Subcutaneous abdominal adipose tissue (tissue), 5 donors: ENCODE measurements around the gene CD101.

ENCODE experiments used
- H3K27ac ChIP-seq: one replicate; pipeline ENCODE4 v1.7.0; 2013; ENCODE audit warnings: low read depth, mild to moderate bottlenecking, inconsistent platforms, low read length, moderate library complexity
- H3K27me3 ChIP-seq, 5 donors: one replicate each; pipeline ENCODE4 v1.7.0; 2013; ENCODE audit warnings: low read length in 5 of 5, inconsistent platforms in 1 of 5; ENCODE audit not compliant: control insufficient read depth in 5 of 5, insufficient read depth in 4 of 5
- H3K36me3 ChIP-seq, 5 donors: one replicate each; pipeline ENCODE4 v1.7.0; 2013; ENCODE audit warnings: low read length in 5 of 5; ENCODE audit not compliant: control insufficient read depth in 5 of 5, insufficient read depth in 5 of 5
- H3K4me1 ChIP-seq, 5 donors: one replicate each; pipeline ENCODE4 v1.7.0; 2013; ENCODE audit warnings: low read length in 5 of 5, mild to moderate bottlenecking in 3 of 5, moderate library complexity in 1 of 5; ENCODE audit not compliant: control insufficient read depth in 5 of 5, insufficient read depth in 5 of 5
- H3K4me3 ChIP-seq, 5 donors: one replicate each; pipeline ENCODE4 v1.7.0; 2013; ENCODE audit warnings: low read length in 5 of 5, low read depth in 1 of 5
- H3K9ac ChIP-seq, 5 donors: one replicate each; pipeline ENCODE4 v1.7.0; 2013; ENCODE audit warnings: low read length in 5 of 5, mild to moderate bottlenecking in 4 of 5, moderate library complexity in 3 of 5
- H3K9me3 ChIP-seq, 5 donors: one replicate each; pipeline ENCODE4 v1.7.0; 2013; ENCODE audit warnings: low read length in 5 of 5; ENCODE audit not compliant: control insufficient read depth in 5 of 5
- donor health status: healthy.
- donor health status: healthy.
- donor health status: healthy.
- donor health status: healthy.
- donor health status: healthy.

Gene CD101

DNA sequence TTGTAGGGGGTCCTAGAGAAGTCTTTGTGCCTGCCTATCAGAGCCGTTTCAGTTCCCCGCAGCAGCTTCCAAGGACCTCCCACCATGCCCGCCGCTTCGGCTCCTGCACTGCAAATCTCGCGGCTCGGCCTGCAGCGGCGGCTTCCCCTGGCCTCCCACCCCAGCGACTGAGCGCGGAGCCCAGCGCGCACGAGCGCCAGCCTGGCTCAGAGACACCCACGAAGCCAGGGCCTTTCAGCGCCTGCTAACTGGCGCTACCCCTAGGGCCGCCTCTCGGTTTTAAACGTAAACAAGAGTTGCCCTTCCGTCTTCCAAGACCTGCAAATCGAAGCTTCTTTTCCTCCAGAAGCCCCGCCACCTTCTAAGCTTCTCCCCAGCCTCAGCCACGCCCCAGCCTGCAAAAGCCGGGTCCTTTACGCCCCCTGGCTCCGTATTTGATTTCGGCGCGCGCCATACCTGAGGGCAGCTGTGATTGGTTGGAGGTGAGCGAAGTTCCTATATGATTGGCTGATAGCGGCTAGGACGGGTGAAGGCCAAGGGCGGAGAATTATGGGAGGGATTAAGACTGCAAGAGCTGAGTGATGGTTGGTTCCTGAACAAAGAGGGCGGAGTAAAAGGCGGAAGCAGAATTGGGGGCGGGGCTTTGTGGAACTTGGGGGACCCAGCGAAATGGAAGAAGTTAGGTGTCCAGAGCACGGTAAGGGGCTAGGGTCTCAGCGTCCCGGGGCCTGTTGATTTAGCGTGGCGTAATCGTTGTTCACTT lies 58.3 kb downstream of the CD101 start, which contains the start of gene TTF2:
Gene TTF2 (plus strand): TSS at position 649 of the 763 bp plus-strand sequence. CDS start 21 bp downstream, at position 670.
- Histone ChIP-seq H3K9me3 (no peaks in the 10 kb centered on the region), H3K4me3 (peak within 1 kb of the TSS; percentile 87 to 97 (median 92)), H3K27ac (peak within 1 kb of the TSS; percentile 60)

DNA sequence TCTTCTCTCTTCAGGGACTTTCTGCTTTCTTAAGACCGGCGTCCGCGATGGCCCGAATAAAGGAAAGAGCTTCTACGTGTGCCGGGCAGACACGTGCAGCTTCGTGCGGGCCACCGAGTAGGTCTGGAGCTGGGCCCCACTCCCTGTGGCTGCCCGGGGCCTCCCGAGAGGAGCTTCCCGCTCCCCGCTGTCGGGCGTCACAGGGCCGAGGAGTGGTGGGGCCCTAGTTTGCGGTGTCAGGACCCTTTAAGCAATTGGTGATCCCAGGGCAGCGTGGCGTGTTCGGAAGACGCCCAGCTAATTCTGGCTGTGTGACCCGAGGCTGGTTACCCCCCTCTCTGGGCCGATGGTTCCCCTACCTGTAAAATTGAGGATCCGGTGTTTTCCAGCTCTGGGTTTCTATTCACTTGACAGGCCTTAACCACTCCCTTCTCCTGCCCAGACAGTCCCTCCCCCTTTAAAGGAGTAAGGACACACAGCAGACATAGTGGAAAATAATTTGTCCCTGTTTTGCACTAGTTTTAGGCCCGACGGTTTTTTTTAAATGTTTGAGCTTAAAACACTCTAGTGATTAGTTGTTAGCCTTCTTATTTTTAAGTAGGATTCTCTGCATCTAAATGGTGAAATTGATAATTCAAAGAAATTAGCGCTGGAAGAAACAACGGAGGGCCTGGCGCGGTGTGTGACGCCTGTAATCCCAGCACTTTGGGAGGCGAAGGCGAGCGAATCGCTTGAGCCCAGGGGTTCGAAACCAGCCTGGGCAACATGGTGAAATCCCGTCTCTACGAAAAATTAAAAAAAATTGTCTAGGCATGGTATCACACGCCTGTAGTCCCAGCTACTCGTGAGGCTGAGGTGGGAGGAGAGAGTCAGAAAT lies 59.1 kb downstream of the CD101 start:
- peaks cover 3 to 19% (median 13%) of the 10 kb centered on the region in 5 donors for H3K4me1 ChIP-seq
- peaks cover 0 to 5% (median 0%) of the 10 kb centered on the region in 5 donors for H3K36me3 ChIP-seq
- H3K9ac ChIP-seq = peak overlapping the region in 4 of 5 donors; percentile 60 to 85 (median 81)
- H3K27ac ChIP-seq = peak overlapping the region; percentile 60
- H3K27me3 ChIP-seq = no peaks in the 10 kb centered on the region
- H3K4me3 ChIP-seq = peak overlapping the region; percentile 87 to 97 (median 92)
- H3K9me3 ChIP-seq = no peaks in the 10 kb centered on the region

More for the DNA sequence above, 58.3 kb downstream of the CD101 start, which contains the start of gene TTF2:
- Histone ChIP-seq H3K4me1 (peaks cover 3 to 19% (median 13%) of the 10 kb centered on the region in 5 donors), H3K36me3 (peaks cover 0 to 5% (median 0%) of the 10 kb centered on the region in 5 donors), H3K27me3 (no peaks in the 10 kb centered on the region), H3K9ac (peak within 1 kb of the TSS in 4 of 5 donors; percentile 65 to 85 (median 81))

DNA sequence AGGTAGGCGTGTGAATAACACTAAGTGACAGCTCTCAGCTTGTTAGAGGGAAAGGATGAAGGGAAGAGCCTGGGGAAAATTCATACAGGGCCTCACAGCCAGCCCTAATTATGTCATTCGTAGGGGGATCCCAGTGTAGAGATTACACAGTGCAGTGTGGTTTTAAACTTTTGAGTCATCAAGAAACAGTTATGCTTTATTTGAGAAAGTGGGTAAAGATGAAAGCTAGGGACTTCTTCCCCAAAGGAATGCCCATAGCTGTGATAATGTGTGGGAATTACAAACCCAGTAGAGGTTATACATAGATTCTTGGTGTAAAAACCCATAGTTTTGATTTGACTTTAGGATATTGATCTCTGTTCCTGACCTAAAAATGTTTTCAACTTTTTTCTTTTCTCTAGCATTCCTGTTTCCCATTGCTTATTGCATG lies 60.4 kb downstream of the CD101 start:
- no peak overlapping the region for H3K27ac ChIP-seq
- peaks cover 0 to 5% (median 0%) of the 10 kb centered on the region in 5 donors for H3K36me3 ChIP-seq
- peaks cover 3 to 19% (median 13%) of the 10 kb centered on the region in 5 donors for H3K4me1 ChIP-seq
- no peak overlapping the region for H3K9ac ChIP-seq
- no peaks in the 10 kb centered on the region for H3K9me3 ChIP-seq
- no peaks in the 10 kb centered on the region for H3K27me3 ChIP-seq
- H3K4me3 ChIP-seq = no peak overlapping the region

DNA sequence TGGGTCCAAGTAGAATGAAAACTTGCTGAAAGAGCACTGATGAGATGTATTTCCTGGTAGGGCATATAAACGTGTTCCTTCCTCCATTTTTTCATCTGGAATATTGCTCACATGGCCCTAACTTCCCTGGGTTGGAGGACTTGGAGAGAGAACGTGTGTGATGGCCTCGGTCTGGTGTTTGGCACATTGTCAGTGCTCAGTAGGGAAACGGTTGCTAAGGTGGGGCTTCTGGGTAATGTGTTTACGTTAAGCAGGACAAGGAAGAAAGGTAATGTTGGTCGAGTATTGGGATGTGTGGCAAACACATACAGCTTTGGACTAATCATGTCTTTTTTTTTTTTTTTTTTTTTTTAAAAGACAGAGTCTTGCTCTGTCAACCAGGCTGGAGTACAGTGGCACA lies 64.8 kb downstream of the CD101 start:
- no peak overlapping the region for H3K9ac ChIP-seq
- no peak overlapping the region for H3K4me3 ChIP-seq
- H3K36me3 ChIP-seq = peaks cover 0 to 7% (median 0%) of the 10 kb centered on the region in 5 donors
- no peaks in the 10 kb centered on the region for H3K27me3 ChIP-seq
- no peaks in the 10 kb centered on the region for H3K4me1 ChIP-seq
- H3K27ac ChIP-seq = no peak overlapping the region
- H3K9me3 ChIP-seq = no peaks in the 10 kb centered on the region

DNA sequence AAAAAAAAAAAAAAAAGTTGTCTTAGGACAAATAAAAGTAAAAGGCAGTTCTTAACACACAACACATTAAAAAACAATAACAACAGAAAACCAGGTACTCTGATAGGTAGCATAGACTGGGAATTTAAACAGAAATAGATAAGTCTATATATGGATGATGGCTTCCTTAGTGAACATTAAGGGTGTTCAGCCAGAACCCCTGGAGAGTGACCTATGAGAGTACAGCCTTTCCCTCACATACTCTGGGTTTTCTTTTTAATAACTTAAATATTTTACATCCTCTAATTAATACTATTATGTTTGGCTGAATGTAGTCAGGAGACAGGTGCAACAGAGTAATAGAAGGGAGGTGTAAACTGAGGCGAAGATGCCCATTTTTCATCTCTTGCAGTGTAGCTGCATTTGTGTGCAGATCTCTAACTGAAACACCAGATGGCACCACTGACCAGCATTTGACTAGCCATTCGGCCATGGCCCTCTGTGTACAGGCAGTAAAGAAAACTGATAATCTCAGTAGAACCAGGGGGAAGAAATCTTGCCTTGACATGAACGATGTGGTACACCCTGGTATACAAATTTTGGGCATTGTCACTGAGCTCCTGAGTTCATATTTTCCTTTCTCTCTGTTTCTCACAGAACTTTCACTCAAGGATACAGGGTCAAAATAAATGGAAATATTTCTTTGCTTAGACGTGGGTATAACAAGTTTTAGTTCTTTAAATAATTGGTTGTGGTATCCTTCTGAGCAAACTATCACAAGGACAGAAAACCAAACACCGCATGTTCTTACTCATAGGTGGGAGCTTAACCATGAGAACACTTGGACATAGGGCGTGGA lies 66.2 kb downstream of the CD101 start:
- Histone ChIP-seq H3K4me1 (no peaks in the 10 kb centered on the region), H3K36me3 (peaks cover 0 to 4% (median 0%) of the 10 kb centered on the region in 5 donors), H3K9ac (no peak overlapping the region), H3K27me3 (no peaks in the 10 kb centered on the region), H3K9me3 (no peaks in the 10 kb centered on the region), H3K27ac (no peak overlapping the region), H3K4me3 (no peak overlapping the region)

DNA sequence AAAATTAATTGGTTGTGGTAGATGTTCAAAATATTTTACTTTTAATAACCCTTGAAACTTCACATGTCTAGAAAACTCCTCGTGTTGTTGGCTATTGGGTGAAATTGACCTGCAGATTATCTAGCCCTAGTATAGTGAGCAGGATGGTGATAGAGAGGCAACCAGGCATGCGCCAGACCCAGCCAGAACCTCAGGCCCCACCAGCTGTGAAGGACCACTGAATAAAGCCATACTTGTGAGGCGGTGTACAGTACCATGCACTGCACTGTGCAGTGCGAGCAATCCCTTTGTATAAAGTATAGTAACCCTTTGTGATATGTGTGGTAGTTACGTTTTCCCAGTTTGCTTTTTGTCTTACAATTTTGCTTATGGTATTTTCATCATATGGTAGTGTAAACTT lies 67.0 kb downstream of the CD101 start:
- Histone ChIP-seq H3K4me3 (no peak overlapping the region), H3K4me1 (no peaks in the 10 kb centered on the region), H3K9me3 (no peaks in the 10 kb centered on the region), H3K9ac (no peak overlapping the region), H3K27me3 (no peaks in the 10 kb centered on the region), H3K36me3 (peaks cover 0 to 4% (median under 1%) of the 10 kb centered on the region in 5 donors), H3K27ac (no peak overlapping the region)

DNA sequence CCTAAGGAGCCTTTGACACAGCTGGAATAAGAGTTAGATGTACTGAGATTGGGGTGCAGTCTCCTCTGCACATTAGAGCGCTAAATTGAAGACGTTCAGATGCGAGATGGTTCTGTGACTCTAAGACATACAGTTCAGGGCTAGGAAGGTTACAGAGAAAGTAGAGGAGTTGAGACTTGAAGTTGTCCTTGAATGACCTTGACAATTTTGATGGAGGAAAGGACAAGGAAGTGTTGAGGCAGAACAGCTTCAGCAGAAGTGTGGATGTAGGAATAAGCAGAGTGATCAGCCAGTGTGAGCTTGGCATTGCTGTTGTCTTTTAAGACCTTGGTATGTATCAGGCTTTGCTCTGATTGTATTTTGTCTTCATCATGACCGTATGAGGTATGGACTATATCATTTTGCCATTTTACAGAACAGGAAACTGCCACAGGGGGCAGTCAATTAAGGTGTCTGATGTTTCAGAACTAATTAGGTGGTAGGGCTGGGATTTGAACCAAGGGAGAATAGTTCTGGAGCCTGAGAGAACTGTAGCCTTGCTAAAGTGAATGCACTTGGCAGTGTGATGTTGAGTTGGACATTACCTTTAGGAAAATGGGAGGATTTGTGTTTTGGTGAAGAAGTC lies 67.8 kb downstream of the CD101 start:
- Histone ChIP-seq H3K36me3 (peaks cover 0 to 7% (median 4%) of the 10 kb centered on the region in 5 donors), H3K27ac (no peak overlapping the region), H3K4me3 (no peak overlapping the region)

DNA sequence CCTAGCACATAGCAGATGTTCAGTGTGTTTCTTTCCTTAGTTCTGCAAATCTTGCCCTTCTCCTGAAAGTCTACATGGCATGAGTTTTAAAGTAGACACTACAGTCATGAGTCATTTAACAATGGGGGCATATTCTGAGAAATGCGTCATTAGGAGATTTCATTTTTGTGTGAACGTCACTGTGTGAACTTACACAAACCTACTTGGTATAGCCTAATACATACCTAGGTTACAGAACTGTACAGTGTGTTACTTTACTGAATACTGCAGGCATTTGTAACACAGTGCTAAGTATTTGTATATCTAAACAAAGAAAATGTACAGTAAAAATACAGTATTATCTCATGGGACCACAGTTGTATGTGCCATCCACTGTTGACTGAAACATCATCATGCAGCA lies 68.6 kb downstream of the CD101 start:
- peaks cover 5 to 15% (median 9%) of the 10 kb centered on the region in 5 donors for H3K36me3 ChIP-seq

More for the DNA sequence above, 67.8 kb downstream of the CD101 start:
- Histone ChIP-seq H3K4me1 (no peaks in the 10 kb centered on the region), H3K9me3 (no peaks in the 10 kb centered on the region), H3K9ac (no peak overlapping the region), H3K27me3 (no peaks in the 10 kb centered on the region)

DNA sequence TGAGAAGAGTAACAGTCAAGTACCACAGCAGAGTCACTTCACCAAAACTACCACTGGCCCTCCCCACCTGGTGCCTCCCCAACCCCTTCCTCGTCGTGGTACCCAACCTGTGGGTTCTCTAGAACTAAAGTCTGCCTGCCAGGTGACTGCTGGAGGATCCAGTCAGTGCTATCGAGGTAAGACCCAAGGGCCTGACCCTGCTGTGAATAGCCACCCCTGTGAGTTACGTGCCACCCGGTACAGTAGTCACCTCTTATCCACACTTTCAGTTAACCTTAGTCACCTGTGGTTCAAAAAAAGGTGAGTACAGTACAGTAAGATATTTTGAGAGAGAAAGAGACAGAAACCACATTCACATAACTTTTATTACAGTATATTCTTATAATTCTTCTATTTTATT lies 75.1 kb downstream of the CD101 start:
- peaks cover 44 to 77% (median 52%) of the 10 kb centered on the region in 5 donors for H3K36me3 ChIP-seq
- no peak overlapping the region for H3K27ac ChIP-seq
- no peak overlapping the region for H3K9ac ChIP-seq
- no peaks in the 10 kb centered on the region for H3K27me3 ChIP-seq
- no peaks in the 10 kb centered on the region for H3K4me1 ChIP-seq
- no peak overlapping the region for H3K4me3 ChIP-seq
- H3K9me3 ChIP-seq = no peaks in the 10 kb centered on the region

More for the DNA sequence above, 68.6 kb downstream of the CD101 start:
- no peaks in the 10 kb centered on the region for H3K27me3 ChIP-seq
- H3K4me1 ChIP-seq = no peaks in the 10 kb centered on the region
- H3K4me3 ChIP-seq = no peak overlapping the region
- H3K27ac ChIP-seq = no peak overlapping the region
- H3K9me3 ChIP-seq = no peaks in the 10 kb centered on the region
- H3K9ac ChIP-seq = no peak overlapping the region
